Suprapubic skin (tissue), 4 donors: ENCODE measurements around the gene NOL12. TPM values are rescaled to one million over a fixed set of nuclear protein-coding genes. Genes with fewer than 3 reads are reported as not detected.

Source experiments
- DNase-seq, 2 donors: peaks; one replicate each; pipeline ENCODE4 v3.0.0-alpha.2; 2019; ENCODE audit warnings: low spot score in 2 of 2
- H3K27ac ChIP-seq: fragments of 200-600 bp; sonication (generic); one replicate; pipeline ENCODE4 v1.5.1; 2019
- H3K27me3 ChIP-seq: fragments of 200-600 bp; sonication (generic); one replicate; pipeline ENCODE4 v1.5.1; 2019
- H3K36me3 ChIP-seq: fragments of 200-600 bp; sonication (generic); one replicate; pipeline ENCODE4 v1.5.1; 2019
- H3K4me1 ChIP-seq: fragments of 200-600 bp; sonication (generic); one replicate; pipeline ENCODE4 v1.5.1; 2019
- H3K4me3 ChIP-seq: fragments of 200-600 bp; sonication (generic); one replicate; pipeline ENCODE4 v1.5.1; 2019; ENCODE audit warnings: mild to moderate bottlenecking
- H3K9me3 ChIP-seq: fragments of 200-600 bp; sonication (generic); one replicate; pipeline ENCODE4 v1.5.1; 2019
- EP300 ChIP-seq: sonication (generic); formaldehyde crosslinking; IDR thresholded peaks from one replicate; pipeline ENCODE4 v1.6.1; 2017; ENCODE audit warnings: antibody characterized with exemption
- POLR2A ChIP-seq, 2 donors: fragments of 450-650 bp; IDR thresholded peaks; one replicate each; pipeline ENCODE4 v1.6.1; 2017; ENCODE audit warnings: antibody characterized with exemption in 2 of 2, mild to moderate bottlenecking in 2 of 2, moderate library complexity in 2 of 2
- POLR2AphosphoS5 ChIP-seq, 3 donors: sonication (generic); formaldehyde crosslinking; IDR thresholded peaks; one replicate each; pipeline ENCODE4 v1.6.1; 2017; ENCODE audit warnings: antibody characterized with exemption in 3 of 3
- WGBS: methylation state at CpG from one replicate; pipeline ENCODE4 v1.1.5; 2018; 5-methylcytosine and 5-hydroxymethylcytosine counted together
- total RNA-seq, 4 donors: library from RNA; depleted of rRNA; stranded (reverse); fragments of >200 nt; gene quantifications; one replicate each; pipeline ENCODE4 v1.1.0, GENCODE V29; 2016
- TF ChIP-seq, protein P1 (sequence below), 2 donors: fragments of 200-600 bp in 1 of 2; fragments of 450-650 bp in 1 of 2; sonication (generic) in 1 of 2; IDR thresholded peaks; one replicate each; pipeline ENCODE4 v1.5.1; 2016 to 2019; ENCODE audit warnings: antibody characterized with exemption in 2 of 2, mild to moderate bottlenecking in 1 of 2, moderate library complexity in 1 of 2

NOL12 gene
- total RNA-seq, 4 donors from 2014 or later: 29.2 to 49.8 (median 40.7) TPM

- 37% methylated on average over 6 of the region's 24 CpGs for WGBS
- DNase-seq: no peak
- Histone ChIP-seq H3K27ac (peak overlapping the region; percentile 51), H3K4me3 (peak overlapping the region; percentile 75), H3K9me3 (no peaks in the 10 kb centered on the region), H3K4me1 (peaks cover 66% of the 10 kb centered on the region), H3K27me3 (no peaks in the 10 kb centered on the region), H3K36me3 (peaks cover 21% of the 10 kb centered on the region)
- no peak for TF ChIP-seq POLR2AphosphoS5 (IDR thresholded peaks at IDR 0.05)
- TF ChIP-seq, protein P1, sequence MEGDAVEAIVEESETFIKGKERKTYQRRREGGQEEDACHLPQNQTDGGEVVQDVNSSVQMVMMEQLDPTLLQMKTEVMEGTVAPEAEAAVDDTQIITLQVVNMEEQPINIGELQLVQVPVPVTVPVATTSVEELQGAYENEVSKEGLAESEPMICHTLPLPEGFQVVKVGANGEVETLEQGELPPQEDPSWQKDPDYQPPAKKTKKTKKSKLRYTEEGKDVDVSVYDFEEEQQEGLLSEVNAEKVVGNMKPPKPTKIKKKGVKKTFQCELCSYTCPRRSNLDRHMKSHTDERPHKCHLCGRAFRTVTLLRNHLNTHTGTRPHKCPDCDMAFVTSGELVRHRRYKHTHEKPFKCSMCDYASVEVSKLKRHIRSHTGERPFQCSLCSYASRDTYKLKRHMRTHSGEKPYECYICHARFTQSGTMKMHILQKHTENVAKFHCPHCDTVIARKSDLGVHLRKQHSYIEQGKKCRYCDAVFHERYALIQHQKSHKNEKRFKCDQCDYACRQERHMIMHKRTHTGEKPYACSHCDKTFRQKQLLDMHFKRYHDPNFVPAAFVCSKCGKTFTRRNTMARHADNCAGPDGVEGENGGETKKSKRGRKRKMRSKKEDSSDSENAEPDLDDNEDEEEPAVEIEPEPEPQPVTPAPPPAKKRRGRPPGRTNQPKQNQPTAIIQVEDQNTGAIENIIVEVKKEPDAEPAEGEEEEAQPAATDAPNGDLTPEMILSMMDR (IDR thresholded peaks at IDR 0.05): no peak
- no peak for TF ChIP-seq EP300
- TF ChIP-seq POLR2A (IDR thresholded peaks at IDR 0.05): no peak
These were observed 45.3 kb upstream of the NOL12 start for GRCh38 chr22:37640591-37641560.

DNA sequence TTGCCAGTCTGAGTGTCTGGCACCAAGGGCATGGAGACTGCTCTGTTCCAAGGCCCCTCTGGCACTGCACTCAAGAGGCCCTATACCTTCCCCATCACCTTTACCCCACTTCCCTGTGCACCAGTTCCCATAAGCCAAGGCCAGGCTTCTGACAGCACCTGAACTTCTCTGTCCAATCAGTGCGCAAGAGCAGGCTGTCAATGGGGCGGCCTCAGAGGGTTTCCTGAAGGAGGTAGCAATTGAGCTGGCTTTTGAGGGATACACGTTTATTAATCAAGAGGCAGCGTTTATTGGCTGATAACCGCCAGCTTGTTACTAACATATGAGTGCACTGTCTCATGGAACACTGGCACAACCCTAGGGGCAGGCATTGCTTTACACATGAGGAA, 44.6 kb upstream of the NOL12 start:
- Histone ChIP-seq H3K36me3 (peaks cover 21% of the 10 kb centered on the region), H3K9me3 (no peaks in the 10 kb centered on the region), H3K27ac (peak overlapping the region; percentile 51), H3K4me3 (peak overlapping the region; percentile 75), H3K27me3 (no peaks in the 10 kb centered on the region), H3K4me1 (peaks cover 63% of the 10 kb centered on the region)
- WGBS: 78% methylated on average over 5 of the region's 5 CpGs
- no peak for DNase-seq
- TF ChIP-seq POLR2A (IDR thresholded peaks at IDR 0.05) (no peak), POLR2AphosphoS5 (IDR thresholded peaks at IDR 0.05) (no peak), EP300 (no peak)
- TF ChIP-seq, protein P1 (IDR thresholded peaks at IDR 0.05): no peak

- Histone ChIP-seq H3K9me3 (no peaks in the 10 kb centered on the region), H3K4me1 (peaks cover 53% of the 10 kb centered on the region), H3K36me3 (peaks cover 34% of the 10 kb centered on the region), H3K27me3 (no peaks in the 10 kb centered on the region), H3K4me3 (no peak overlapping the region), H3K27ac (no peak overlapping the region)
- peak; percentile 89 to 92 for DNase-seq
- WGBS: 52% methylated on average over 4 of the region's 9 CpGs
- TF ChIP-seq, protein P1 (IDR thresholded peaks at IDR 0.05): peak; percentile 80 to 91
- no peak for TF ChIP-seq EP300
These were observed 42.8 kb upstream of the NOL12 start for GRCh38 chr22:37643225-37643847.

- 98% methylated on average over 9 of the region's 9 CpGs for WGBS
- no peak overlapping the region for H3K4me3 ChIP-seq
- H3K9me3 ChIP-seq: no peaks in the 10 kb centered on the region
- TF ChIP-seq, protein P1 (IDR thresholded peaks at IDR 0.05): no peak
- TF ChIP-seq POLR2AphosphoS5 (IDR thresholded peaks at IDR 0.05) (no peak), POLR2A (IDR thresholded peaks at IDR 0.05) (no peak), EP300 (no peak)
- no peak for DNase-seq
- peaks cover 68% of the 10 kb centered on the region for H3K36me3 ChIP-seq
- H3K27ac ChIP-seq: no peak overlapping the region
- H3K4me1 ChIP-seq: peaks cover 14% of the 10 kb centered on the region
- H3K27me3 ChIP-seq: no peaks in the 10 kb centered on the region
These were observed 38.8 kb upstream of the NOL12 start for GRCh38 chr22:37647317-37647716.

DNA sequence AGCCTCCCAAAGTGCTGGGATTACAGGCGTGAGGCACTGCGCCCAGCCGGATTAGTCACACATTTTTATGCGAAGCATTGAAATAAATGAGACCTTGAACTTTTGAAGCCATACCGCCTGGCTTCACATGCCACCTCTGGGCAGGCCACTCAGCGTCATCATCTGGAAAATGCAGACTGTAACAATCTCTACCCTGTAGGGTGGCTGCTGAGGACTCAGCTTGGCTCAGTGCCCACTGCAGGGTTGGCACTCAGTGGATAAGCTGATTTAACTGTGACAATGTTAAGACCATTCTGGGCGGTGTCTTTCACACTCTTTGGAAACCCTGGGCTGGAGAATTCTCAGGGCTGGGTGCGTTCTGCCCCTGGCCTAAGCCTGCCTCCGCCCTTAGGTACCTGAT, 38.2 kb upstream of the NOL12 start:
- TF ChIP-seq, protein P1 (IDR thresholded peaks at IDR 0.05): no peak
- TF ChIP-seq EP300: no peak
- TF ChIP-seq POLR2A (IDR thresholded peaks at IDR 0.05): no peak
- no peak for TF ChIP-seq POLR2AphosphoS5 (IDR thresholded peaks at IDR 0.05)
- peaks cover 9% of the 10 kb centered on the region for H3K4me1 ChIP-seq
- no peak overlapping the region for H3K27ac ChIP-seq
- no peak overlapping the region for H3K4me3 ChIP-seq
- H3K9me3 ChIP-seq: no peaks in the 10 kb centered on the region
- peaks cover 75% of the 10 kb centered on the region for H3K36me3 ChIP-seq
- DNase-seq: no peak
- no peaks in the 10 kb centered on the region for H3K27me3 ChIP-seq
- 49% methylated on average over 9 of the region's 9 CpGs for WGBS
